ENCODE measurements around the gene LBHD1. TPM values are rescaled to one million over a fixed set of nuclear protein-coding genes. Genes with fewer than 3 reads are reported as not detected.
A peak's percentile ranks its signal among the peaks of the same experiment; 100 is the strongest.

LBHD1 gene
- total RNA-seq, 1 experiment from 2014 or later = 16.1 TPM

DNA sequence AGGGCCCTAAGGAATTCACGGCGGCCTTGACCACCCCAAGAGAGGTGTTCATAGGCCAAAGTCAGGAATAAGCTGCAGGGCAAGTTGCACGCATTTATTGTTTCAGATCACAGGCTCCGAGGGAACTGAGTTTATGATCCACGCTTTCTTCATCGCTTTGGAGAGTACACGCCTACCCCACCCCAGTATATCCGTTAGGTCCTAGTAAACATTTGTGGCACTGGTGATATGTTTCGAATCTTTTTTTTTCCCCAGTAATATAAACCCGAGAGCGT is 26.5 kb downstream of the LBHD1 start:
- H3F3A ChIP-seq (ENCODE audit: insufficient read depth, low read depth) = peaks cover 36% of the 10 kb centered on the region
- H3K36me3 ChIP-seq (ENCODE audit: low read depth) = peaks cover 21% of the 10 kb centered on the region
- no peaks in the 10 kb centered on the region for H3K9me3 ChIP-seq (ENCODE audit: insufficient read depth, low read depth)
- POLR2A ChIA-PET (ENCODE audit: unreplicated experiment) = interaction anchor here (0.6 to 0.9 kb wide), 4 partner anchors 19 to 141 kb away, joined by 3 to 6 read pairs (median 4); partner anchors contain the start of genes B3GAT3, C11orf98, CSKMT and TUT1
- intact Hi-C loops (cut with micrococcal nuclease; ENCODE audit: unreplicated experiment) = loop anchor here (5.0 kb wide), 1 partner anchor 33 kb away; the partner anchor contains the start of genes EML3 and ROM1
- peaks cover 15% of the 10 kb centered on the region; the same call in 1 of the 2 replicates for H3K4me1 ChIP-seq (replicated peaks; ENCODE audit: insufficient read depth)
- TF ChIP-seq, protein P1, sequence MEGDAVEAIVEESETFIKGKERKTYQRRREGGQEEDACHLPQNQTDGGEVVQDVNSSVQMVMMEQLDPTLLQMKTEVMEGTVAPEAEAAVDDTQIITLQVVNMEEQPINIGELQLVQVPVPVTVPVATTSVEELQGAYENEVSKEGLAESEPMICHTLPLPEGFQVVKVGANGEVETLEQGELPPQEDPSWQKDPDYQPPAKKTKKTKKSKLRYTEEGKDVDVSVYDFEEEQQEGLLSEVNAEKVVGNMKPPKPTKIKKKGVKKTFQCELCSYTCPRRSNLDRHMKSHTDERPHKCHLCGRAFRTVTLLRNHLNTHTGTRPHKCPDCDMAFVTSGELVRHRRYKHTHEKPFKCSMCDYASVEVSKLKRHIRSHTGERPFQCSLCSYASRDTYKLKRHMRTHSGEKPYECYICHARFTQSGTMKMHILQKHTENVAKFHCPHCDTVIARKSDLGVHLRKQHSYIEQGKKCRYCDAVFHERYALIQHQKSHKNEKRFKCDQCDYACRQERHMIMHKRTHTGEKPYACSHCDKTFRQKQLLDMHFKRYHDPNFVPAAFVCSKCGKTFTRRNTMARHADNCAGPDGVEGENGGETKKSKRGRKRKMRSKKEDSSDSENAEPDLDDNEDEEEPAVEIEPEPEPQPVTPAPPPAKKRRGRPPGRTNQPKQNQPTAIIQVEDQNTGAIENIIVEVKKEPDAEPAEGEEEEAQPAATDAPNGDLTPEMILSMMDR (conservative IDR thresholded peaks at IDR 0.05) = no peak
- TF ChIP-seq EZH2 (IDR thresholded peaks at IDR 0.05; ENCODE audit: low read depth) = no peak
- no peaks in the 10 kb centered on the region for H3K9me2 ChIP-seq (ENCODE audit: insufficient read depth)
- H3K79me2 ChIP-seq (ENCODE audit: low read depth) = peaks cover 61% of the 10 kb centered on the region
- H3K27ac ChIP-seq = peak overlapping the region; percentile 48; the same call in 1 of the 2 replicates
- no peak for DNase-seq
- peak overlapping the region; percentile 99 for H3K4me3 ChIP-seq
- peak overlapping the region; percentile 79 for H2AFZ ChIP-seq
- H4K20me1 ChIP-seq (ENCODE audit: insufficient read depth) = peaks cover 10% of the 10 kb centered on the region; the same call in 1 of the 2 replicates
- peak overlapping the region; percentile 99 for H3K4me2 ChIP-seq
- no TSS peak for BruUV-seq (replicated peaks)
- H3K27me3 ChIP-seq (ENCODE audit: insufficient read depth, low read depth) = no peaks in the 10 kb centered on the region
- CTCF ChIA-PET = interaction anchor here (0.7 to 0.8 kb wide), 2 partner anchors 19 to 82 kb away, joined by 3 to 4 read pairs; partner anchors contain the start of genes C11orf98, CSKMT and HNRNPUL2

DNA sequence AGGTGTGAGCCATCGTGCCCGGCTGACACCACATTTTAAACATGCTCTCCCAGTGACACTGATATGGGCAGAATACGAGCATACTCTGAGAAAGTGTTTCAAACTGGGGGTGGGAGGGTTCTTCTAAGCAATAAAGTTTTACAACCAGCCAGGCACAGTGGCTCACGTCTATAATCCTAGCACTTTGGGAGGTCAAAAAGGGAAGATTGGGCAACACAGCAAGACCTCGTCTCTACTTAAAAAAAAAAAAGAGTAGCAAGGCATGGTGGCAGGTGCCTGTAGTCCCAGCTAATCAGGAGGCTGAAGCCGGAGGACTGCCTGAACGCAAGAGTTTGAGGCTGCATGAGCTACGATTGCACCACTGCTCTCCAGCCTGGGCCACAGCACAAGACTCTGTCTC is 27.8 kb downstream of the LBHD1 start:
- POLR2A ChIA-PET (ENCODE audit: unreplicated experiment) = interaction anchor here (1.2 kb wide), 1 partner anchor 197 kb away, joined by 3 read pairs; no protein-coding TSS in a partner anchor
- Histone ChIP-seq H3K4me2 (no peak overlapping the region), H3K36me3 (ENCODE audit: low read depth) (peaks cover 21% of the 10 kb centered on the region)

DNA sequence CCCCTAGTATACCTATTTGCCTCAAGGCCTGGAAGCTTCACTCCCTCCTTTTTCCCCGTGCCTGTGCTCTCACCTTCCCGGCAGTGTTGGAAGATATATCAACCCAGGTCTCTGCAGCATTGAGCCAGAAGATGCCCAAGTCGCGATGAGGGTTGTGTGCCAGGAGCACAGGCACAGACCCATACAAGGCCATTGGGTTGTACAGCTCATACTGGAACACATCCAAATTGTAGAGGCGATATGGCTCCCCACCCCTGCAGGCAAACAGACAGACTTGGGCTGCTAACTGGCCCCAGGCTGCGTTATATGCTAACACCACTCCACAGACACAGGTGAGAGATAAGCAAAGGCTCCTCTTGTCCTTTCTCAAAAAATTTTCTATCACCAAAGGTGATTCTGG is 39.6 kb downstream of the LBHD1 start:
- Histone ChIP-seq H3K27me3 (ENCODE audit: insufficient read depth, low read depth) (no peaks in the 10 kb centered on the region), H3K9me2 (ENCODE audit: insufficient read depth) (no peaks in the 10 kb centered on the region), H3K4me2 (no peak overlapping the region), H3F3A (ENCODE audit: insufficient read depth, low read depth) (peaks cover 16% of the 10 kb centered on the region; the same call in 1 of the 2 replicates), H3K36me3 (ENCODE audit: low read depth) (peaks cover 62% of the 10 kb centered on the region), H2AFZ (no peak overlapping the region), H3K27ac (no peak overlapping the region), H3K4me3 (no peak overlapping the region), H3K9me3 (ENCODE audit: insufficient read depth, low read depth) (no peaks in the 10 kb centered on the region), H4K20me1 (ENCODE audit: insufficient read depth) (peaks cover 4% of the 10 kb centered on the region), H3K79me2 (ENCODE audit: low read depth) (no peaks in the 10 kb centered on the region), H3K4me1 (replicated peaks; ENCODE audit: insufficient read depth) (no peaks in the 10 kb centered on the region)
- POLR2A ChIA-PET (ENCODE audit: unreplicated experiment) = no interaction called here
- intact Hi-C loops (cut with micrococcal nuclease; ENCODE audit: unreplicated experiment) = no loop called here
- no peak for DNase-seq
- no TSS peak for BruUV-seq (replicated peaks)
- no peak for TF ChIP-seq EZH2 (IDR thresholded peaks at IDR 0.05; ENCODE audit: low read depth)
- TF ChIP-seq, protein P1 (conservative IDR thresholded peaks at IDR 0.05) = no peak
- CTCF ChIA-PET = no interaction called here

More for the DNA sequence above, 27.8 kb downstream of the LBHD1 start:
- Histone ChIP-seq H2AFZ (no peak overlapping the region), H3K4me1 (replicated peaks; ENCODE audit: insufficient read depth) (peaks cover 15% of the 10 kb centered on the region; the same call in 1 of the 2 replicates), H3K9me3 (ENCODE audit: insufficient read depth, low read depth) (no peaks in the 10 kb centered on the region), H4K20me1 (ENCODE audit: insufficient read depth) (peaks cover 10% of the 10 kb centered on the region; the same call in 1 of the 2 replicates), H3K27ac (no peak overlapping the region), H3F3A (ENCODE audit: insufficient read depth, low read depth) (peaks cover 36% of the 10 kb centered on the region), H3K27me3 (ENCODE audit: insufficient read depth, low read depth) (no peaks in the 10 kb centered on the region), H3K4me3 (no peak overlapping the region), H3K79me2 (ENCODE audit: low read depth) (peaks cover 65% of the 10 kb centered on the region), H3K9me2 (ENCODE audit: insufficient read depth) (no peaks in the 10 kb centered on the region)
- intact Hi-C loops (cut with micrococcal nuclease; ENCODE audit: unreplicated experiment) = no loop called here
- no TSS peak for BruUV-seq (replicated peaks)
- no peak for DNase-seq
- TF ChIP-seq, protein P1 (conservative IDR thresholded peaks at IDR 0.05) = no peak
- TF ChIP-seq EZH2 (IDR thresholded peaks at IDR 0.05; ENCODE audit: low read depth) = no peak
- CTCF ChIA-PET = no interaction called here
